Raji (cell line): ENCODE results near the gene PCNP.

ENCODE experiments used
- POLR2A ChIP-seq: IDR thresholded peaks from 2 replicates; pipeline ENCODE4 v1.6.1; 2011; ENCODE audit warnings: low read depth, low read length, control low read depth; ENCODE audit not compliant: insufficient read depth

PCNP gene

GRCh38 chr3:101561630-101562328 is 12.2 kb upstream of the PCNP start, which contains the start of gene TRMT10C:
Gene TRMT10C (plus strand): TSS chr3:101561868. CDS start chr3:101564782, 2,914 bp downstream.
- TF ChIP-seq POLR2A: peak; percentile 93

- TF ChIP-seq POLR2A: no peak
Observed at GRCh38 chr3:101567528-101568317, 6.3 kb upstream of the PCNP start.

GRCh38 chr3:101571028-101571895 is 2.7 kb upstream of the PCNP start:
- no peak for TF ChIP-seq POLR2A

GRCh38 chr3:101574388-101575112 is 570 bp downstream of the PCNP start:
- no peak for TF ChIP-seq POLR2A

- no peak for TF ChIP-seq POLR2A
Observed at GRCh38 chr3:101577286-101577685, 3.3 kb downstream of the PCNP start.

GRCh38 chr3:101588616-101589015 is 14.6 kb downstream of the PCNP start:
- TF ChIP-seq POLR2A: no peak

GRCh38 chr3:101591071-101591470 is 17.1 kb downstream of the PCNP start:
- no peak for TF ChIP-seq POLR2A

GRCh38 chr3:101602731-101603130 is 28.8 kb downstream of the PCNP start:
- no peak for TF ChIP-seq POLR2A

- no peak for TF ChIP-seq POLR2A
Observed at GRCh38 chr3:101603184-101603583, 29.2 kb downstream of the PCNP start.

- TF ChIP-seq POLR2A: no peak
Observed at GRCh38 chr3:101611023-101611422, 37.0 kb downstream of the PCNP start.

GRCh38 chr3:101615525-101615924 is 41.5 kb downstream of the PCNP start:
- TF ChIP-seq POLR2A: no peak

GRCh38 chr3:101617478-101617877 is 43.5 kb downstream of the PCNP start:
- no peak for TF ChIP-seq POLR2A

- no peak for TF ChIP-seq POLR2A
Observed at GRCh38 chr3:101618726-101619125, 44.7 kb downstream of the PCNP start.

- TF ChIP-seq POLR2A: no peak
Observed at GRCh38 chr3:101619734-101620133, 45.8 kb downstream of the PCNP start.

GRCh38 chr3:101623656-101624055 is 49.7 kb downstream of the PCNP start:
- TF ChIP-seq POLR2A: no peak
